HG02763 (cell line): Measurements from ENCODE around the gene EGFR.

ENCODE experiments used
- ATAC-seq: cut with Tn5 transposase; IDR thresholded peaks from one replicate; pipeline ENCODE4 v1.9.1; 2021; ENCODE audit warnings: mild to moderate bottlenecking, moderate library complexity; ENCODE audit not compliant: unreplicated experiment

The EGFR gene

GRCh38 chr7:55018361-55019190, at the start of gene EGFR:
EGFR (plus strand) TSS chr7:55019017; CDS start chr7:55019278, 261 bp downstream.
- ATAC-seq: no peak

- no peak for ATAC-seq
These were observed 49.4 kb upstream of the EGFR start for GRCh38 chr7:54969208-54969967.

- ATAC-seq: no peak
These were observed 46.0 kb upstream of the EGFR start for GRCh38 chr7:54972733-54973294.

DNA sequence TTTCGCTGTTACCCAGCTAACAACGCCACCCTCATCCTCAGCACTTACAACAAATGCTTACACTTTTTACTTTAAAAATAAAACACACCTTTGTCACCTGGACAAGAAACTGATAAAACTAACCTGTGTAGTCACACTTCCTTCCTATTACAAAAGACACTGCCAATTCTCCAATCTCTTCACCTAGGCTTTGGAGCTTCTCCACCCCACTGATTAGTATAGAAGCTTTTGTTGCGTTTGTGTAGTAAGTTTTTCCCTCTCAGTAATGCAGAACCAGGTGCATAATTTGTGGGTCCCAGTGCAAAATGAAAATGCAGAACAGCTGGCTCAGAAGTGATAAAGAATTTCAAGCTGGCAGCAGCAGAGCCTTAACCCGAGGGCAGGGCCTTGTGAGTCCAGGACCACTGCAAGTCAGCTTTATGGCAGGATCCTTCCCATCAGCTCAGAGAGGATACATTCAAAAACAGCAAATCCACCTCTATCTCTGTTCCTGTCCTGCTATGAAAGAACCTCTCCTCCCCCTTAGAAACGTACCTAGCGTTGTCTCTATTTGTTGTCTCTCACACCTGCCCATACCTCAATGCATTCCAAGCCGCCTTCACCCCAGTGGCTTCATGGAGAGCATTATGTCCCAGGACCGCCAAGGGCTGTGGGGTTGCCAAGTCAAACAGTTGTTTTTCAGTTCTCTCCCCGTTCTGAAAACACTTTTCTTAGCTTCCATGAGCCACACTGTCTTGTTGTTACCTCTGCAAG, 40.3 kb upstream of the EGFR start:
- ATAC-seq: no peak

GRCh38 chr7:54980521-54980920, 38.3 kb upstream of the EGFR start:
- ATAC-seq: no peak

DNA sequence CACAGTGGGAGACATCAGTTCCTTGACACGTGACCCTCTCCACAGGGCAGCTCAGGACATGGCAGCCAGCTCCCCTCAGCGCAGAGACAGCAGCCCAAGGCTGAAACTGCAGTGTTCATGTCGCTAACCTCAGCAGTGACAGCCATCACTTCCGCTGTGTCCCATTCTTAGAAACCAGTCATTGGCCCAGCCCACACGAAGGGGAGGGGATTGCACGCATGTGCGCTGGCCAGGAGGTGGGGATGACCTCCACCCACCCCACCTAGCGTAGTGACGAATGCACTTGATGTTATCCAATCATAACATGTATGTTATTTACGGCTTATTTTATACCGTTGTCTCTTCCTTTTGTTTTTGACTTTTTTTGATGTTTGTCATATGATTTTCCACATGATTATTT, 36.9 kb upstream of the EGFR start:
- ATAC-seq: no peak

DNA sequence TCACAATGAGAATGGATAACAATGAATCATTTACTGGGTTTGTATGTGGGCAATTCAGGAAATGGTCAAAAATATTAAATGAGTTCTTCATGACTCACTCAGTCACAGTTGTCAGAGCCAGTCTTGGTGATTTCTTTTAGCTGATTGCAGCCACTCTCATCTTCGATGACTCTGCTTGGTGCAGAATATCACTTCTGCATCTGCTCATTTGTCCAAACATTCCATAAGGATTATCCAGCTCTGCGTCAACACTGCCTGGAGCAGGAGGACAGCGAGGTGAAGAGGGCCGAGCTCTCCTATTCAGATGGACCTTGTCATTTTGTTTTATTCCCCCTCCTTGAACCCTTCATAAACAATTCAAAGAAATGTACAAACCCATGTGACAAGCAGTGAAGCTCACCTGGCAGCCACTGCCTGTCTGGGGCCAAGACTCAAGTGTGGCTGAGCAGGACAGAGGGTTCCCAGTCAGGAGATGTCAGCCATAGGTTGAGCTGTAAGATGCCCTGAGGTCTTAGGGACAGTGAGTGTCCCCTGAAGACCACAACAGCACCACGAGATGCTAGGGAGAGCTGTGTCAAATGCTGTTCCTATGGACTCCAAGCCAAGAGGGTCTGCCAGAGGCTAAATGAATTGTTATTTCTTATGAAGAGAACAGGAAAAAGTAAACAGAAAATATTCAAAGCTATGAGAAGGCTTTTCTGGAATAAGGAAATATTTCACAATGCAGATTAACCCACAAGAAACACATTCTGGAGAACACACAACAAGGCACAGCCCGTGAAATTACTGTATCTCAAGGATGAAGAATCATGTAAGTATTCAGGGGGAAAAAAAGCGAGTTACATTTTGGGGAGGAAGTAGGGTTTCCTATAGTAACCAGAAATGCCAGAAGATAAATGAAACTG, 33.1 kb upstream of the EGFR start:
- ATAC-seq: no peak

- no peak for ATAC-seq
These were observed 32.1 kb upstream of the EGFR start for GRCh38 chr7:54986716-54987115.

GRCh38 chr7:54987772-54988171, 31.0 kb upstream of the EGFR start:
- no peak for ATAC-seq

- ATAC-seq: no peak
These were observed 30.3 kb upstream of the EGFR start for GRCh38 chr7:54988516-54988915.

- ATAC-seq: no peak
These were observed 29.2 kb upstream of the EGFR start for GRCh38 chr7:54989453-54990225.

DNA sequence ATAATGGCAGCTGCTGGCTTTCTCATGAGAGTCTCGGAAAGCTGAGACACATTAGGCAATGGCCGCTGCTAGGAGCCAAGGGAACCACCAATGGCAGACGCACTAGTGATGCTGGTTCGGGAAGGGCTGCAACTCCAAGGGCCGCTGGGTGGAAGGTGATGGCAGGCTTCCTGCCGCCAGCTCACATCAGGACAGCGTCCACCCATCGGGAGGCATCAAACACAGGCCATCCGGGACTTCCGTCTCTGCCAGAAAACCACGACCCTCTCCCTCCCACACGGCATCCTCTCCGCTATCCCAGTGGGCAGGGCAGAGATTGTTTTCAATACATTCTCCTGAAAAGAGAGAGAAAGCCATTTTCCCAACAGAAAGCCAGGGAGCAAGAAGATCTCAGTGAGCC, 27.5 kb upstream of the EGFR start:
- no peak for ATAC-seq

DNA sequence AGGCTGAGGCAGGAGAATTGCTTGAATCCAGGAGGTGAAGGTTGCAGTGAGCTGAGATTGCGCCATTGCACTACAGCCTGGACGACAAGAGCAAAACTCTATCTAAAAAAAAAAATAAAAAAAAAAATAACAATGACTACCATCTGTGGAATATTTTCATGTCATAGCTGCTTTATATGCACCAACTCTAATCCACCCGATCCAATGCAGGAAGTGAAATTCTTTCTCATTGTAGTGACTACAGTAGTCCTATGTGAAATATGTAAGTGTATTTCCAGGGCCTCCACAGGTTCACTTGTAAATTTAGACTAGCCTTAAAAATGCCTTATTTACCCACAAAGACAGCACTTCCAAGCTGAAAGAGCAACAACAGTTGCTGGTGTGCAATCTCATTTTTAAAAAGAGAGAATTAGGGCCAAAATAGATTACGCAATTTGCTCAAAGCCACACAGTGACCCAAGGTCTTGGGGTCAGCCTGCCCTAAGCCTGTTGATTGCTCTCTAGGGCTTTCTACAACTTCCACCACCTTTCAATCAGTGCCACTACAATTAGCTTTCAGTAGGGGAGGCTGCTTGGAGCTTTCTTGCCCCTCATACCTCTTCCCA, 25.8 kb upstream of the EGFR start:
- no peak for ATAC-seq

DNA sequence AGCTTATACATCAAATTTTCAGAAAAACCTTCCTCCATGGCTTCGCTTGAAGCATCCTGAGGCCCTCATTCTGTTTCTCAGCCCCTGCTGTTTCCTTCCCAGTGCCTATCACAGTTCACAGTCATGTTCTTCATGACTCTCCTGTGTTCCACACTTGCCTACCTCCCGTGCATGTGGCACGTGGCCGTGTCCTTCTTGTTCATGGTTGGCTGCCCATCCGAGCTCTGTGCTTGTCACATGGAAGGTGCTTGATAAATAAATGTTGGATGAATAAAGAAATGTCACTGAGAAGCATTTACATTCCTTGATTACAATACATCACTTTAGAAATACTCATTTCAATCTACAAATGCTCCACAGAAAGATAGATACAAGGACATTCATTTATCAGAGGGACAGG, 23.7 kb upstream of the EGFR start:
- no peak for ATAC-seq

DNA sequence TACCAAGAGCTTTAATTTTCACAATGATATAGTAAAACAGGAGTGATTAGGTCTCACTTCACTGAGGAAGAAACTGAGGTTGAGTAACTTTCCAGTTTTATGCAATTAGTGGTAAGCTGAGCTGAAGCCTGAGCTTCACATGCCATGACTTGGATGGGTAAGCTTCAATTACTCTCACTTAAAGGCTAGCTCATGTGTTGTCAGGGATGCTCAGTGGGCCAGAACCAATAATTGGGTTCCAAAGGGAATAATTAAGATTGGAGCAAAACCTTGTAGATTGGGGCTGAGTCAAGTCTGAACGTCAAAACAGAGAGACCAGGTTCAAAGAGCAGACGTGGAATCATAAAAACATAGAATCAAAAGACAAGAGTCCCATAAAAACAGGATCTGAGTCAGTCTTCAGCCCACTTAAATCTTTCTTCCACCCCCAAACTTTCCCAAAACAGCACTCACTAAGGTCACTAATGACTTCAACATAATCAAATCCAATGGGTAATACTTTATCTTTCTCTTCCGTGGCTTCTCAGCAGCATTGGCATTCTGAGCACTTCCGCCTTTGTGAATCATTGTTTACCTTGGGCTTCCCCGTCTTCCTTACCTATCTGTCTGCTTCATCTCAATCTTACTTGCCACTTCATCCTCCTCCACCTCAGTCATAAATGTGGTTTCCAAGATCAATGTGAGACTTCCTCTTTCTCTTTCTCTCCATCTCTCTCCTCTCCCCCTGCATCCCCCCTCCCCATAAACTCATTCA, 23.0 kb upstream of the EGFR start:
- peak; percentile 88 for ATAC-seq

DNA sequence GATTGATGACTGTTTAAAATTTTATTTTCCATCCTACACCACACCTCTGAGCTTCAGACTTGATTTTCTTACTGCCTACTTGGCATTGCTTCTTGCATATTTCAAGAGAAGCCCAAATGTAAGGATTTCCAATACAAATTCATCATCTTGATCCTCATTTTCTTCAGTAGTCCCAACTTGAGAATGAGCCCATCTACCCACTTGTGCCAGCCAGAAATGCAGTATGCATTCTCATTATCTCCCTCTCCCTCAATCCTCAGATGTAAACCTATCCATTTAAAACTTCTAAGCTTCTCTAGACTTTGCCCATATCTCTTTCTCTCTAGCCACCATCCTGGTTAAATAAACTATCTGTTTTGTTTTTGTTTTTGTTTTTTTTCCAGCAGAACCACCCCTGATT, 22.4 kb upstream of the EGFR start:
- no peak for ATAC-seq

GRCh38 chr7:55004579-55004978, 14.2 kb upstream of the EGFR start:
- no peak for ATAC-seq

DNA sequence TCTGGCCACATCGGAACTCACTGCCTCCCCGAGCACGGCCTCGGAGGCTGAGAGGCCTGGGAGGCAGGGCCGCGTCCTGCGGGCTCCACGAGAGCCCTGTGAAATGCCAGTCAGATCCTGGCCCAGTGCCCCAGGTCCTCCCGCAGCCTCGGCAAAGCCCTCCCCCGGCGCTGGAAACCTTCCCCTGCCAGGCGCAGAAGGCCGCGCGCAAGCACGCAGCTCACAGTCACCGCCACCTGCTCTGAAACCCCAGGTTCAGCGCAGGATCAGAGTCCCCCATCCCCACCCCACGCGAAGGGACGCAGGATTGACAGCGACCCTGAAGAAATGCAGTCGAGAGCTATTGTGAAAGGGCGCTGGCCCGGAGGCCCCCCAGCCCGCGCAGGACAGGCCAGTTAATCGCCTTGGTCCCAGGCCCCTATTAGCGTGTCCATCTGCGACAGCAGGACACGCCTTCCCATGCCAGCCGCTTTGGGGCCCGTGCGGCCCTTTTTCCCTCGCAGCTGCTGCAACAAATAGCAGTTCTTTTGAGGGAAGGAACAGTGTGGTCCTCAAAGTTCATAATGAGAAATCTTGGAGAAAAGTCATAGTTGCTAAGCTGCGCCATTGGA, 13.5 kb upstream of the EGFR start:
- no peak for ATAC-seq
